Germinal center (tissue), 1 donor: ENCODE measurements around the gene TRPM1.

Source experiments
- DNase-seq: peaks from one replicate; pipeline ENCODE4 v3.0.0; 2012; ENCODE audit warnings: mixed read lengths, low spot score

TRPM1 gene

DNA sequence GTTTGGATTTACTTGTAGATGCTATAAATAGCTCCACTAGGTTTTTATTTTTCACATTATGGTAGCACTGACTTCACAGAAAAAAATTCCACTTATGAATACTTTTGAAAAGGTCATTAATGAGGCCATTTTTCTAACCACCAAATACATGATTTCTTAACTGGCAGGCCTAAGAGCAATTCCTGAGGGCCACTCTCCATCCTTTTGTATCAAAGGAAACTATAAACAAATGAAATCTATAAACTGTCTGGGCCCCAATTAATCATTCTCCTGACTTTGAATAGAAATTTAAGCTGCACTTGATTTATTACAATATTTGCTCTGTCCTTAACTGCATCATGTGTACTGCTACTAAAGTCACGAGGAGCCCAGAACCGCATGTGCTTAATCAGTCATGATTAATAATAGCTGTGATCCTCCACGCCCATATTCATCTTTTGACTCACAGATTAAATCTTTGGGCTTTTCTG lies 85.0 kb downstream of the TRPM1 start:
- no peak for DNase-seq

- DNase-seq: no peak
These were observed 87.0 kb downstream of the TRPM1 start for GRCh38 chr15:31014608-31014925.

GRCh38 chr15:31013863-31014607 lies 87.5 kb downstream of the TRPM1 start:
- peak; percentile 28 for DNase-seq

DNA sequence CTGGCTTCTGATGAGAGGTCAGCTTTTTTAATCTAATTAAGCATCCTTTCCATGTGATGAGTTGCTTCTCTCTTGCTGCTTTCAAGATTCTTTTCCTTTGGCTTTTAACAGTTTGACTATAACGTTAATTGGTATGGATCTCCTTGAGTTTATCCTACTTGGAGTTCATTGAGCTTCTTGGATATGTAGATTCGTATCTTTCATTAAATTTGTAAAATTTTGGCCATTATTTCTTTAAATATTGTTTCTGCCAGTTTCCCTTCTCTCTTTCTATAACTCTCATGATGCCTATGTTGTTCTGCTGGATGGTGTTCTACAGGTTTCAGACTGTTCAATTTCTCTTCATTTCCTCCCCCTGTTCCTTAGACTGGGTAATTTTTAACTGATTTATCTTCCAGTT lies 89.1 kb downstream of the TRPM1 start:
- no peak for DNase-seq

- no peak for DNase-seq
These were observed 91.5 kb downstream of the TRPM1 start for GRCh38 chr15:31010036-31010435.

DNA sequence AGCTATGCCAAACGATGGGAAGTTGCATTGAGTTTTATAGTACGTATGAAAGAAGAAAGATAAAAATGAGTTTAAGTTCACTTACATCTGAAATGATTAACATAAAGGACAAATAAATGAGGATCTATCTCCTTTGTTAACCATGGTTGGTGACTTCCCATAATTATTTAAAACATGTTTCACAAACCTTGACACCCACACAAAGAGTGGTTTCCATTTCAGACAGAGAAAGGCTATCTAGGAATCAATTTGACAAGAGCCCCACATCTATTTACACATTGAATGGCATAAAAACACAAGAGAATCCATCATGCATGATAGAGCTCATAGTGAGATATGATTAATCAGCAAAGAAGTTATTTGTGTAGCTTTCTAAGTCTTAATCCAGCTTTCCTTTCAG lies 95.9 kb downstream of the TRPM1 start:
- DNase-seq: no peak

DNA sequence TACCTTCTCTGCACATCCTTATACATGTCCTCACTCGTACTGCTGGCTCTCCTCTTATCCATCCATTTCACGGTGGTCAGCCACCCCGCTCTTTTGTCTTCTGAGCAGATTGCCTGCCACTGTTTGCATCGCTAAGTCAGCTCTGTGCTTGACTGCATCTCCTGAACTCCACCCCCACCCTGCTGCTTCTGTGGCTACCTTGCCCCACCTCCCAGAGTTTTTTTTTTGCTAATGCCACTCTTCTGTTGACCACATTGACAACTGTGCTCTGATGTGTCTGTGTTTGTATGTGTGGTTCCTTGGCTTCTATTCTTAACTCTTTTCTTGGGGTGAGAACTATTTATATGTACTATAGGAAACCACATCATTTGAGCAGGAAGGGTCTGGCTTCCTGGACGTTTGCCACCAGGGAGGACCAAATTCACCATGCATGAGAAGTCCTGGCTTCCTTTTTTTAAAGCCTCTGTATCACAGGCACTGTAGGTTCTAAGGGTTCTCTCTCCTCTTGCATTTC lies 97.2 kb downstream of the TRPM1 start:
- DNase-seq: peak; percentile 10

GRCh38 chr15:31001702-31002101 lies 99.8 kb downstream of the TRPM1 start:
- no peak for DNase-seq

- DNase-seq: no peak
These were observed 101.8 kb downstream of the TRPM1 start for GRCh38 chr15:30999729-31000128.

DNA sequence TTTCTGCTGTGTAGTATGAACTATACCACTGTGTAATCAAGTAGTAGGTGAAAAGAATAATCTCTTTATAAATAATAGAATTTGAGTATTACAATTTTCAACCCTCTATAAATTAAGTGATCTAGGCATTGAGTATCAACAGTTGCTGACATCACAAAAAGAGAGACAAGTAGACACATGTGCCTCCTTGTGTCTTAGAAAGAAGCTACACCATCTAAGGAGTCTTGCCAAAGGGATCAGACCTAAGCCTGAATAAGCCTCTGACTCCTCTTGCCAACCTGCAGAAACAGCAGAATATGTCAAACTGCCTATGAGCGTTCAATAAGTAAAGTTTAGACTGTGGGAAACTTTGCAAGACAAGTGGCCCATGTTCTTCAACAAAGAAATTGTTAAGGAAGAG lies 104.3 kb downstream of the TRPM1 start:
- no peak for DNase-seq

DNA sequence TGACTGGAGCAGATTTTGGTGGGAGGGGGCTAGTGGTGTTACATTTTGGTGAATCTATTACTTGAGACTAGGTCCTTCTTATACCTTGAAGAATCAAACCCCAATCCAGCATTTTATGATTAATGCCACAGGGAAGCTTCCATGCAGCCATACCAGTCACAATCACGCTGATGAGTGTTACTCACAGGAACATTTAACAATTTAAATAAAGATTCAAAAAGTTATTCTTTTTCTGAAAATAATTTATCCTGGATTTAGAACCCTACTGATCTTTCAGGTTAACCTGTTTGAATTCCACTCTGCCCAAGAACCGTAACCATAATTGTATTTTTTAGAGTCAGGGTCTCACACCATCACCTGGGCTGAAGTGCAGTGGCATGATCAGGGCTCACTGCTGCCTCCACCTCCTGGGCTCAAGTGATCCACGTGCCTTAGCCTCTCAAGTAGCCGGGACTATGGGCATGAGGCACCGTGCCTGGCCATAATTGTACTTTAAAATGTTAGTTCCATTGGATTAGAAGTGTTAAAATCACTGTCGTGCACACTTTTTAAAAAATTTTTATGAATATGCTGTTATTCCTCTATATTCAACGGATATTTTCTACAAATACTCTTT lies 109.2 kb downstream of the TRPM1 start:
- DNase-seq: no peak

DNA sequence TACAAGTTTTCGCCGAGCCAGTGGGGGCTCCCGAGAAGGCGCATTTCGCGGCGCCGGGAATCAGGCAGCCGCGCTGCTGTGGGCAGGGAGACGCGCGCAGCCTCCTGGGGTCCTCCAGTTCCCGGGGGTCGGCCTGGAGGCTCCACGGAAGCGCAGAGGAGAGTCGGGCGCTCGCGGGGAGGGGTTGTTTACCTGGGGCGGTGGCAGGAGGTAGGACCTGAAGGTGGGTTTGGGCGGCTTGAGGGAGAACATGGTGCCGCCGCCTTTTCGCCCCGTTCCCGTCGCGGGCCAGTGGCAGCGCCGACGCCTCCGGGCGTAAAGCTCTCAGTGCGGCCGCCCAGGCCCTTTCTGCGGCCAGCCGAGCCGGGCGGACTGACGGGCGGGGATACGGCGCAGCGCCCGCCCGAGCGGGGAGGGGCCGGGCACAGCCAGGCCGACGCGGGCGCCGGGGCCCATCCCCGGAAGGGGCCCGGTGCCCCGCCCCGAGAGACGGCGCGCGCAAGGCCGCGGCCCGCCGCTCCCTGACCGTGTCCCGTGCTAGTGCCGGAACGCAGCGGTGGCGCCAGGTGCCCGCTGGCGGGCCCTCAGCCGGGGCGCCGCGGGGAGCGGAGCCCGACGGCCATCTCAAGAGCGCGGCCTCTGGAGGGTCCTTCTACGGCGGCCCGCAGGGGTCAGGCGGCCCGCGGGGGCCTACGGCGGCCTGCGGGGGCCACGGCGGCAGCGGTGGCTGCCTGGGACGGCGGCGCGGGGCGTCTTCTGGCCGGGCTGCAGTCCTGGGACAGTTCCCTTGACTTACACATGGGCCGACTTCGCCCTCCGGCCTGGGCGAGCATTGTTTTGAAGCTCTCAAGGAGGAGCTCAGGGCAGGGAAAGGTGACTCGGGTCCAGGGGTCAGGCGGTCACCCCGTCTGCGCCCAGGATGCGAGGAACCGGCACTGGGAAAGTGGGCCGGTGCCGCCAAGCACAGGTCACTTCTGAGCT lies 110.0 kb downstream of the TRPM1 start, which contains the start of gene MTMR10:
MTMR10 (minus strand) TSS at position 374 of the 981 bp plus-strand sequence; CDS start at position 252, 122 bp downstream.
- peak; percentile 91 for DNase-seq

GRCh38 chr15:30990446-30991254 lies 110.9 kb downstream of the TRPM1 start:
- DNase-seq: peak; percentile 44

DNA sequence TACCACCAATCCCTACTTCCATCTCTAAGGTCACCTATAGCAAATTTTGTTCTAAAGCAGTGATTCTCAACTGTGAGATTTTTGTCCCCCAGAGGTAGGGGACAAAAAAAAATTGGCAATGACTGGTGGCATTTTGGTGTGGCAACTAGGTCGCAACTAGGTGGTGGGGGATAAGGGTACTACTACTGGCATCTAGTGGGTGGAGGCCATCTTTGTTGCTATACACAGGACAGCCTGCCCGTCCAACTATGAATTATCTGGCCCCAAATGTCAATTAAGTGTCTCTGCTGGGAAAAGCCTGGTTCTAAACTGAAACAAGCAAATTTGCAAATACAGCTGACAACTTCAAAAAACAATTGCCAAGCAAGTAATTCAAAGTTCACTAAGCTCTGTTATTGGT lies 111.5 kb downstream of the TRPM1 start:
- peak; percentile 11 for DNase-seq

DNA sequence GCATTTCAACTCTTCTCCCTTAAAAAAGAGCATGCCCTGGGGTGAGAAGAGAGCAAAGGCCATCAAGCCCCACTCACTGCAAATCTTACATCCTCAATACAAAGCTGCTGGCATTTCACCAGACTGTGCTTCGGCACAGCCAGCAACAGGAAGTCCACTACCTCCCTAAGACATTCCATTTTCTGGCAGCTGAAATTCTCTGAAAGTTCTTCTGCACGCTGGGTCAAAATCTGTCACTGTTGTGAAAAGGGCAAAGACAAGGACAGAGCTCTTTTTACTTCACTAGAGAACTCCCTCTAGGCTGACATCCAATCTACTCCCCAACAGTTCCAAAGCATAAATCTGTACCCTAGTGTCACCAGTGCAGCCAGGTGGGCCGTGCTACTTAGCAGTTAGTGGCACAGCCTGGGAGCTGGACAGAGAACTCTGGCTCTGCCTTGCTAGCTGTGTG lies 116.4 kb downstream of the TRPM1 start:
- no peak for DNase-seq

GRCh38 chr15:30984542-30984941 lies 117.0 kb downstream of the TRPM1 start:
- DNase-seq: no peak

DNA sequence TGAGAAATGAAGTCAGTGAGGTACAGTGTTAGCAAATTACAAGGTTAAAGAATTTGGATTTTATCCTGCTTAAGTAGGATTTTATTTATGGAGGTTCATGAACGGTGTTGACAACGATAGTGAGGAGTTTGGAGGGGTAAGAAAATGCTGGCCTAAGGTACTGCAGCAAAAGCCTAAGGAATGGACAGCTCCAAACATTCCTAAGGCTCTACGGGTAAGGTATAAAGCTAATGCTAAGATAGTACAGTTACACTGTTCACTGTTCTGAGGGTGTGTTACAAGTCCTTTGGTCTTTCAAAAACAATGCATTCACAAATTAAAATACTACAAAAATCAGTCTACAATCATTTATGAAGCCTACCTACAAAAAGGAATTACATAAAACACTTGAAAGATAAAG lies 117.4 kb downstream of the TRPM1 start:
- no peak for DNase-seq

GRCh38 chr15:30979457-30979856 lies 122.1 kb downstream of the TRPM1 start:
- no peak for DNase-seq

GRCh38 chr15:30978328-30978727 lies 123.2 kb downstream of the TRPM1 start:
- no peak for DNase-seq

- DNase-seq: no peak
These were observed 127.4 kb downstream of the TRPM1 start for GRCh38 chr15:30974112-30974511.

DNA sequence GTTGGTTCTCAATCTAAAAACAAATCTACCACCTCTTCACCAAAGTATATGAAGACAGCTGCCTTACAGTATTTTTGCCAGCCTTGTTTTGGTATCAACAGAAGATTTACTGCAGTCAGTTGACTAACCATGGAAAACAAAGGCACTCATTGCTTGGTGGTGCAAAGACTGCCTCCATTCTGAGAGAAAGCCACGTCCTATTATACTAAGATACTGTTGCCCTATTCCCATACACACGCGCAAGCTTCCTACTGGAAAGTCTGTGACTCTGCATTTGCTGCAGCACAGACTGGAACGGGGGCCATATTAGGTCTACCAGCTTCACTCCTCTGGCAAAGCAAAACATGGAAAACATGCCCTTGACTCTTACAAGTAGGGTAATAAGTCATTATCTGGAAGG lies 128.1 kb downstream of the TRPM1 start:
- no peak for DNase-seq
